Hepatocyte (in vitro differentiated cells): ENCODE results near the gene SND1.

ENCODE experiments used
- EZH2phosphoT487 ChIP-seq: fragments of 200-600 bp; sonication (generic); IDR thresholded peaks from one replicate; pipeline ENCODE4 v1.6.1; 2018; ENCODE audit warnings: antibody characterized with exemption, mild to moderate bottlenecking, low read depth, moderate library complexity; ENCODE audit not compliant: unreplicated experiment, severe bottlenecking
- TF ChIP-seq, protein P1 (sequence below): fragments of 200-600 bp; sonication (generic); IDR thresholded peaks from 2 replicates; pipeline ENCODE4 v1.5.1; 2016; ENCODE audit warnings: antibody characterized with exemption, mild to moderate bottlenecking; ENCODE audit not compliant: poor library complexity

GRCh38 chr7:127878791-127879190, 226.8 kb downstream of the SND1 start:
- TF ChIP-seq, protein P1, sequence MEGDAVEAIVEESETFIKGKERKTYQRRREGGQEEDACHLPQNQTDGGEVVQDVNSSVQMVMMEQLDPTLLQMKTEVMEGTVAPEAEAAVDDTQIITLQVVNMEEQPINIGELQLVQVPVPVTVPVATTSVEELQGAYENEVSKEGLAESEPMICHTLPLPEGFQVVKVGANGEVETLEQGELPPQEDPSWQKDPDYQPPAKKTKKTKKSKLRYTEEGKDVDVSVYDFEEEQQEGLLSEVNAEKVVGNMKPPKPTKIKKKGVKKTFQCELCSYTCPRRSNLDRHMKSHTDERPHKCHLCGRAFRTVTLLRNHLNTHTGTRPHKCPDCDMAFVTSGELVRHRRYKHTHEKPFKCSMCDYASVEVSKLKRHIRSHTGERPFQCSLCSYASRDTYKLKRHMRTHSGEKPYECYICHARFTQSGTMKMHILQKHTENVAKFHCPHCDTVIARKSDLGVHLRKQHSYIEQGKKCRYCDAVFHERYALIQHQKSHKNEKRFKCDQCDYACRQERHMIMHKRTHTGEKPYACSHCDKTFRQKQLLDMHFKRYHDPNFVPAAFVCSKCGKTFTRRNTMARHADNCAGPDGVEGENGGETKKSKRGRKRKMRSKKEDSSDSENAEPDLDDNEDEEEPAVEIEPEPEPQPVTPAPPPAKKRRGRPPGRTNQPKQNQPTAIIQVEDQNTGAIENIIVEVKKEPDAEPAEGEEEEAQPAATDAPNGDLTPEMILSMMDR, result no peak
- no peak for TF ChIP-seq EZH2phosphoT487
